Gastroesophageal sphincter (tissue), 4 donors: ENCODE data around the gene KCNMA1. TPM values are rescaled to one million over a fixed set of nuclear protein-coding genes. Genes with fewer than 3 reads are reported as not detected.

Experiments used
- ATAC-seq: fragments of 150-250 bp; one replicate; pipeline ENCODE4 v1.9.1; 2016; ENCODE audit warnings: mild to moderate bottlenecking, moderate library complexity
- H3K27ac ChIP-seq, 4 donors: fragments of 200-600 bp; sonication (generic) in 3 of 4; 1 replicate in 3 of 4; 2 replicates in 1 of 4; pipeline ENCODE4 v1.5.1; 2016 to 2019
- H3K27me3 ChIP-seq: fragments of 200-600 bp; sonication (generic); one replicate; pipeline ENCODE4 v1.5.1; 2019
- H3K36me3 ChIP-seq, 2 donors: fragments of 200-600 bp; sonication (generic); one replicate each; pipeline ENCODE4 v1.5.1; 2019; ENCODE audit warnings: control low read depth in 1 of 2
- H3K4me1 ChIP-seq, 3 donors: fragments of 200-600 bp; sonication (generic); 1 replicate in 2 of 3; 2 replicates in 1 of 3; pipeline ENCODE4 v1.5.1; 2016 to 2019; ENCODE audit warnings: control low read depth in 2 of 3
- H3K4me3 ChIP-seq, 2 donors: fragments of 200-600 bp; sonication (generic); one replicate each; pipeline ENCODE4 v1.5.1; 2019; ENCODE audit warnings: mild to moderate bottlenecking in 1 of 2, moderate library complexity in 1 of 2
- H3K9me3 ChIP-seq, 3 donors: fragments of 200-600 bp; sonication (generic); one replicate each; pipeline ENCODE4 v1.5.1; 2017 to 2019; ENCODE audit warnings: control low read depth in 2 of 3
- EP300 ChIP-seq: sonication (generic); formaldehyde crosslinking; IDR thresholded peaks from one replicate; pipeline ENCODE4 v1.6.1; 2017; ENCODE audit warnings: antibody characterized with exemption, mild to moderate bottlenecking
- POLR2A ChIP-seq, 2 donors: fragments of 450-650 bp; IDR thresholded peaks; one replicate each; pipeline ENCODE4 v1.6.1; 2017; ENCODE audit warnings: antibody characterized with exemption in 2 of 2, mild to moderate bottlenecking in 2 of 2, moderate library complexity in 1 of 2
- POLR2AphosphoS5 ChIP-seq: sonication (generic); formaldehyde crosslinking; IDR thresholded peaks from one replicate; pipeline ENCODE4 v1.6.1; 2017; ENCODE audit warnings: antibody characterized with exemption
- WGBS, 2 donors: methylation state at CpG; one replicate each; pipeline ENCODE4 v1.1.5; 2018; ENCODE audit warnings: low coverage in 1 of 2; 5-methylcytosine and 5-hydroxymethylcytosine counted together
- total RNA-seq, 4 donors: library from RNA; depleted of rRNA; stranded (reverse); fragments of >200 nt; gene quantifications; one replicate each; pipeline ENCODE4 v1.1.0, GENCODE V29; 2016
- TF ChIP-seq, protein P1 (sequence below), 4 experiments: fragments of 200-600 bp in 2 of 4; fragments of 450-650 bp in 2 of 4; sonication (generic) in 1 of 4; IDR thresholded peaks; one replicate each; pipeline ENCODE4 v1.5.1; 2017 to 2019; ENCODE audit warnings: antibody characterized with exemption in 4 of 4, mild to moderate bottlenecking in 2 of 4, moderate library complexity in 2 of 4

KCNMA1 gene
- total RNA-seq, 4 donors from 2014 or later: 168 to 389 (median 323) TPM

DNA sequence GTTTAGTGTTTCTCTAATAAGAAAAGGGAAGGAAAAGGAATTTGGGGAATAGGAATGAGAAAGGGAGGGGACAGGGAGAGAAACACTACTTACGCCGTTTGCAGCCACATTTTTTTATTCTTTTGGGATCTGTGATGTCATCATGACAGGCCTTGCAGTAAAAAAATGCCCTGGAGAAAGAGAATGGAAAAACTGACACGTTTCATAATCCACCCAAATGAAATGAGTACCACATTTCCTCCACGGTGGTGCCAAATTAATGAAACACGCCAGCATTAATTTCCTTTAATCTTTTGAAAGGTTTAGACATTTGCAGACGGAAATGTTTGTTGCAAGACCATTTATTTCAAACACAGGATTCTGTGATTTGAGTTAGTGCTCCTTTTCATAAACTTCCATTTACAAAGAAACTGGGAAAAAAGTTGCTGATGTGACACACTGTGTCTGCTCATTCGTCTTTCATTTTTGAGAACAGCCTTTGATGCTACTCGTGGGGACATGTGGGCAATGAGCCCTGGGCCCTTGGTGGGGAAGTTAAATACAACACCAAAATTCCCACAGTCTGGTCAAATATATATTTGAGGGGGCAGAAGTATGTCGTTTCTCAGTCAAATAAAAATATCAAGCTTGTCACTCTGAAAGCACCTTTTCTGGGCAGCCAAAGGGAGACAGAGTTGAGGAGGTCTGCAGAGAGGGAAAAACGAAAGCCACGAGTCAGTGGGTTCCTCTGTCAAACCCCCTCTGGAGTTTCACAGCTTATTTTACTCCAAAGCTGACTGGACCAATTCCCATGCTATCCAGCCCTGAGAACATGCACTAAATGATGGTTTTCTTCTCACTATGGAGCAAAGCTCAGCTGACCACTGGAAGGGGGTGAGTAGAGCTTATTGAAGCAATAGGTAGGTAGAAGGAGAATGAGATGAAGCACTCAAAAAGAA, 625.5 kb downstream of the KCNMA1 start:
- H3K9me3 ChIP-seq: peaks cover 0 to under 1% (median 0%) of the 10 kb centered on the region in 3 donors
- no peak overlapping the region for H3K4me3 ChIP-seq
- peak; percentile 84 for ATAC-seq
- 26 to 29% methylated on average over 11 of the region's 11 CpGs for WGBS, 2 donors
- peaks cover 12 to 27% (median 14%) of the 10 kb centered on the region in 3 donors for H3K4me1 ChIP-seq
- H3K27ac ChIP-seq: peak overlapping the region; percentile 65 to 75 (median 68)
- TF ChIP-seq POLR2A (IDR thresholded peaks at IDR 0.05) (no peak), POLR2AphosphoS5 (peak; percentile 69)
- no peaks in the 10 kb centered on the region for H3K27me3 ChIP-seq
- peaks cover 0 to 18% of the 10 kb centered on the region in 2 donors for H3K36me3 ChIP-seq

DNA sequence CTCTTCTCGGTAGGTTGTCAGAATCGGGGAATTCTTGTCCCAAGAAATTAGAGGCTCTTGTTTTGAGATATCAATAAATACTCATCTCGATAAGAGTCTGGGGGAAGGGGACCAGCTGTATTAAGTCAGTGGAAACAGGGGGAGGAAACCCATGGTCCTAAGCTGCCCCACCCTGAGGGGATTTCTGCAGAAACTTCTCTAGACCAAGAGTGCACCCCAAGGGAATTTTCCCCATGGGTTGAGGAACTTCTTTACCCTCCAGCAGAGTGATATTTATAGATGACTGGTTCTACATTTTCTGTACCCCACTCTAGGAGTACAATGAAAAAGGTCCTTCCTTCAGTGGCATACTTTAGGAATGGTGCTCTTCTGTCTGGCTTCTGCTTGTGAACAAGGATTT, 627.2 kb downstream of the KCNMA1 start:
- H3K4me3 ChIP-seq: no peak overlapping the region
- ATAC-seq: no peak
- peaks cover 0 to 5% (median 0%) of the 10 kb centered on the region in 3 donors for H3K9me3 ChIP-seq
- WGBS, 2 donors: 100% methylated on average over 1 to 2 of the region's 3 CpGs
- peak overlapping the region in 2 of 4 donors; percentile 2 to 75 for H3K27ac ChIP-seq
- H3K4me1 ChIP-seq: peaks cover 12 to 34% (median 14%) of the 10 kb centered on the region in 3 donors
- TF ChIP-seq, protein P1, sequence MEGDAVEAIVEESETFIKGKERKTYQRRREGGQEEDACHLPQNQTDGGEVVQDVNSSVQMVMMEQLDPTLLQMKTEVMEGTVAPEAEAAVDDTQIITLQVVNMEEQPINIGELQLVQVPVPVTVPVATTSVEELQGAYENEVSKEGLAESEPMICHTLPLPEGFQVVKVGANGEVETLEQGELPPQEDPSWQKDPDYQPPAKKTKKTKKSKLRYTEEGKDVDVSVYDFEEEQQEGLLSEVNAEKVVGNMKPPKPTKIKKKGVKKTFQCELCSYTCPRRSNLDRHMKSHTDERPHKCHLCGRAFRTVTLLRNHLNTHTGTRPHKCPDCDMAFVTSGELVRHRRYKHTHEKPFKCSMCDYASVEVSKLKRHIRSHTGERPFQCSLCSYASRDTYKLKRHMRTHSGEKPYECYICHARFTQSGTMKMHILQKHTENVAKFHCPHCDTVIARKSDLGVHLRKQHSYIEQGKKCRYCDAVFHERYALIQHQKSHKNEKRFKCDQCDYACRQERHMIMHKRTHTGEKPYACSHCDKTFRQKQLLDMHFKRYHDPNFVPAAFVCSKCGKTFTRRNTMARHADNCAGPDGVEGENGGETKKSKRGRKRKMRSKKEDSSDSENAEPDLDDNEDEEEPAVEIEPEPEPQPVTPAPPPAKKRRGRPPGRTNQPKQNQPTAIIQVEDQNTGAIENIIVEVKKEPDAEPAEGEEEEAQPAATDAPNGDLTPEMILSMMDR (IDR thresholded peaks at IDR 0.05): no peak
- TF ChIP-seq POLR2A (IDR thresholded peaks at IDR 0.05): no peak
- TF ChIP-seq EP300: no peak
- no peak for TF ChIP-seq POLR2AphosphoS5
- H3K27me3 ChIP-seq: no peaks in the 10 kb centered on the region
- H3K36me3 ChIP-seq: peaks cover 0 to 28% of the 10 kb centered on the region in 2 donors

DNA sequence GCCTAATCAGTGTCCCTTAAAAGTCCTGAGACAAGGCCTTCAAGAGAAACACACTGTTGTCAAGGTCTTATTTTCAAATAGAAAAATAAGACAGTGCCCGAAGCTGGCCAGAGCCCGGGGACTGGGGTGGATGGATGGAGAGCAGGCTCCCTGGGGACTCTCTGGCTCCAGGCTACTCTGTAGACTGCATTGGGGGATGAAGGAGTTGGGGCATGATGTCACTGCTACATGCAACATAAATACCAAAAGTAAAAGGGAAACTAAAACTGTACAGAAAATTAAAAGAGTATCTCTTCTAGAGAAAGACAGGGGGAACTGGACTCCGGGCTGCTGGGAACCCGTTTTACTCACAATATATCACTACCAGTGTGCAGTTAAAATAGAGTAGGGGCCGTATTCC, 629.8 kb downstream of the KCNMA1 start:
- 90% methylated on average over 4 to 5 of the region's 5 CpGs for WGBS, 2 donors
- no peak for ATAC-seq
- Histone ChIP-seq H3K4me1 (peaks cover 7 to 35% (median 8%) of the 10 kb centered on the region in 3 donors), H3K27me3 (no peaks in the 10 kb centered on the region), H3K36me3 (peaks cover 0 to 28% of the 10 kb centered on the region in 2 donors), H3K4me3 (no peak overlapping the region), H3K9me3 (peaks cover 0 to 5% (median 0%) of the 10 kb centered on the region in 3 donors), H3K27ac (no peak overlapping the region)
- TF ChIP-seq POLR2AphosphoS5 (no peak), POLR2A (IDR thresholded peaks at IDR 0.05) (no peak), EP300 (no peak)
- TF ChIP-seq, protein P1 (IDR thresholded peaks at IDR 0.05): no peak

DNA sequence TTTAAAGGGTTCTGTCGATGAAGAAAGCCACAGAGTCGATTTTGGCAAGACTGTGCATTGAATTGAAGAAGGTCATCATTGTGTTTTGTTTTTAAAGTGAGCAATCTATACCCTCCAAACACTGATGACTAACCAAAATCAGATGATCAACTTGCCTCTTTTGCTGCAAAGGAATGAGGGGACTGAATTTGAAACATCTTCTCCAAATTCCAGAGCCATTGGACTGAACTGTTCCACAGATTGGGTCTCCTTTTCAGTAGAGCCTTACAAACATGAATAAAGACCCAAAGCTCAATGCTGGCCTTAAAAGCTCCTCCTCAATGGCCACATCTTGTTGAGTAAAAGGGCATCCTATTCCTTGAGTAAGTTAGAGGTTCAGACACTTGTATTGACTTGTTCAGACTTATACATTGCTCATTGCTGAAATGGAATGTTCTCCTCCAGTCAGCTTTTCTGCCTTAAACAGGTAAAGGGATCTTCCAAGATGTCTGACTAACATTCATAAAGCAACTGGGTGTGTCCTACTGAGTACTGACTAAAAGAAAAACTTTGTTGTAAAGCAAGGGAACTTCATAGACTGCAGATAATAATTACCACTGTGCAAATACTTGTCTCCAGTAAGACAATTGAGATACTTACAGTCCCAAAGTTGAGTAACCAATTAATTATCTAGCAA, 630.6 kb downstream of the KCNMA1 start:
- Histone ChIP-seq H3K27me3 (no peaks in the 10 kb centered on the region), H3K27ac (no peak overlapping the region), H3K9me3 (peaks cover 0 to 5% (median 0%) of the 10 kb centered on the region in 3 donors), H3K36me3 (peaks cover 0 to 28% of the 10 kb centered on the region in 2 donors), H3K4me1 (peaks cover 0 to 26% (median 0%) of the 10 kb centered on the region in 3 donors), H3K4me3 (no peak overlapping the region)
- ATAC-seq: no peak
- 87% methylated on average over 2 of the region's 2 CpGs; no CpG with 5 or more reads in 1 of the 2 donors for WGBS, 2 donors
- TF ChIP-seq EP300: no peak
- TF ChIP-seq POLR2A (IDR thresholded peaks at IDR 0.05): no peak
- TF ChIP-seq POLR2AphosphoS5: no peak
- TF ChIP-seq, protein P1 (IDR thresholded peaks at IDR 0.05): no peak

DNA sequence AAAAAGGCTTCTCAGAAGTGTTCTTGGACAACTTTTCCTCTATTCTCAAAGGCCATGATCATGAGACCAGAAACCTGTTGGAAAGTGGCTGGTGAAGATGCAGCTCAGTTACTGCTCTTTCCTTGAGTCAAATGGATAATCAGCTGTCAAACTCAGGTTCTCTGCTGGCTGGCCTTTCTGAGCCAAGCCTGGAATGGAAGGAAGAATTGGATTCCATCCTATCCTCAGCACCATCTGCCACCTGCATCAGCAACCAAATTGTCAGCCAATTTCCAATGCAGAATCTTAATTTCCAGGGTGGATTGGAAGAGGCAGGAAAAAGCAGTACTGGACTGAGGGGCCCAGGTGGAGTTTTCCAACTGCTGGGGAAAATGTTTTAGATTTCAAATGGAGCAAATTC, 631.7 kb downstream of the KCNMA1 start:
- no peak overlapping the region for H3K4me3 ChIP-seq
- peak overlapping the region in 2 of 4 donors; percentile 20 to 50 for H3K27ac ChIP-seq

More for the DNA sequence above, 631.7 kb downstream of the KCNMA1 start:
- ATAC-seq: no peak
- Histone ChIP-seq H3K4me1 (peaks cover 0 to 16% (median 0%) of the 10 kb centered on the region in 3 donors), H3K27me3 (no peaks in the 10 kb centered on the region), H3K9me3 (peaks cover 0 to 5% (median 0%) of the 10 kb centered on the region in 3 donors), H3K36me3 (peaks cover 0 to 35% of the 10 kb centered on the region in 2 donors)
- TF ChIP-seq POLR2AphosphoS5 (no peak), POLR2A (IDR thresholded peaks at IDR 0.05) (no peak)
- TF ChIP-seq, protein P1 (IDR thresholded peaks at IDR 0.05): no peak
